ENCODE measurements around the gene AKIRIN1. TPM values are rescaled to one million over a fixed set of nuclear protein-coding genes. Genes with fewer than 3 reads are reported as not detected.
"Not testable (repeated sequence)": the region's sequence is repeated elsewhere in the genome, so short reads cannot be mapped to it uniquely, and the experiment has no call there.

Gene AKIRIN1, protein sequence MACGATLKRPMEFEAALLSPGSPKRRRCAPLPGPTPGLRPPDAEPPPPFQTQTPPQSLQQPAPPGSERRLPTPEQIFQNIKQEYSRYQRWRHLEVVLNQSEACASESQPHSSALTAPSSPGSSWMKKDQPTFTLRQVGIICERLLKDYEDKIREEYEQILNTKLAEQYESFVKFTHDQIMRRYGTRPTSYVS
- total RNA-seq, result 10 to 100 TPM; 47.0 to 59.1 TPM

DNA sequence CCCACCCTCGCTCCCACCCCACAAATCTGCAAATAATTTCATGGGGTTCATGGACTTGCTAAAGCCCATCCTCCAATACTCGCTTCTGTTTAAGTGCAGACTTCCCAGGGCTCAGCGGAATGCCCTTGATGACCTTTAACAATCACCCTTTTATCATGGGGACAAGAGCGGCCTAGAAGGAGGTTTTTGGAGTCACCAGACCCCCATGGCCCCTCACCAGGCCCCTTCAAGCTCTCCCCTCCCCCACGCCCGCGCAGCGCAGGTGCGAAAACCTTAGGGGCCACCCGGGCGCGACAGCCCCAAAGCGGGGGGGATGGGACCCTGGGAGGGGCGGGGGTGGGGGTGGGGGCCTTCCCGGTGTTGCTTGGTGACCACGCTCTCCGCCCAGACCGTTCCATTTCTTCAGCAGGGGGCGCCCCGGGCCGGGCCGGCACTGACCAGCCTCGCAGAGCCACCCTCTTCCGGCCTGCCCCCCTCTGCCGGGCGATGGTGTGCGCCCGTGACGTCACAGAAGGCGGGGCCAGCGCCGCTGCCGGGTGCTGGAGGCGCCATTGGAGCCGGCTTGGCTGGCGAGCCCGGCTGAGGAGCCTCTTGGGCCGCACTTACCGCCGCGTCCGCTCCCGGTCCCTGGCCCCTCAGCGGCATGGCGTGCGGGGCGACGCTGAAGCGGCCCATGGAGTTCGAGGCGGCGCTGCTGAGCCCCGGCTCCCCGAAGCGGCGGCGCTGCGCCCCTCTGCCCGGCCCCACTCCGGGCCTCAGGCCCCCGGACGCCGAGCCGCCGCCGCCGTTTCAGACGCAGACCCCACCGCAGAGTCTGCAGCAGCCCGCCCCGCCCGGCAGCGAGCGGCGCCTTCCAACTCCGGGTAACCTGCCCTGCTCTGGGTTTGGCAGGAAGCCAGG, at the start of gene AKIRIN1:
Gene AKIRIN1, plus strand, starts transcription at position 539 of the 900 bp plus-strand sequence. Its CDS starts 105 bp downstream, at position 644.
- ATAC-seq (peak; percentile 94), DNase-seq (peak; percentile 97)
- Mint-ChIP-seq H3K4me1 (peaks cover 41% of the 10 kb centered on the region), H3K36me3 (peaks cover 20% of the 10 kb centered on the region), H3K27ac (peak within 1 kb of the TSS; percentile 81), H3K4me3 (peak within 1 kb of the TSS; percentile 78), H3K27me3 (no peaks in the 10 kb centered on the region), H3K9me3 (ENCODE audit: low read depth) (no peaks in the 10 kb centered on the region)
- CTCF ChIA-PET, result interaction anchor here (1.0 to 1.3 kb wide), 2 partner anchors 13 to 36 kb away, joined by 4 to 5 read pairs; partner anchors contain the start of gene NDUFS5

DNA sequence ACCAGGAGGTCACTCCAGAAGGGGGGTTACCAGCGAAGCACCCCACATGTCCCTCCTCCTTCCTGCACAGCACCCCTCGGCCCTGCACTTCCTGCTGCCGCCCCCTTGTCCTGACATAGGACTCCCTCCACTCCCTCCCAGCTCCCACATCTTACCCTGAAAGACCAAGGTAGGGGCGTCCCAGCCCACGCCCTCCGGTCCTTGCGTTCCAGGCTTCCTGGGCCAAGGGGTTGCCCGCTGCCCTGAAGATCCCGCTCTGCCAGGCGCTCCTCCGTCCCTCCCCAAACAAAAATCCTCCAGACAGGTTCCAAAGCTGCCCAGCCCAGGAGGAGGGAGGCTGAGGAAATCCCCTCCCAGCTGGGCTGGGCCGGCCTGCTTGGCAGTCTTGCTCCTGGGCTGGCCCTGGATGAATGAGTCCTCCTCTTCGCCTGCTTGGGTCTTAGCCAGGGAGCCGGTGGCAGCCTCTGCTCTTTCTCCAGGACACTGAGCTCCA, 49.5 kb upstream of the AKIRIN1 start, which contains the start of gene RHBDL2:
Gene RHBDL2, minus strand, starts transcription at position 304 of the 493 bp plus-strand sequence. CDS start 22,618 bp downstream, outside the sequence.
- H3K4me3 Mint-ChIP-seq, result no peak within 1 kb of the TSS

DNA sequence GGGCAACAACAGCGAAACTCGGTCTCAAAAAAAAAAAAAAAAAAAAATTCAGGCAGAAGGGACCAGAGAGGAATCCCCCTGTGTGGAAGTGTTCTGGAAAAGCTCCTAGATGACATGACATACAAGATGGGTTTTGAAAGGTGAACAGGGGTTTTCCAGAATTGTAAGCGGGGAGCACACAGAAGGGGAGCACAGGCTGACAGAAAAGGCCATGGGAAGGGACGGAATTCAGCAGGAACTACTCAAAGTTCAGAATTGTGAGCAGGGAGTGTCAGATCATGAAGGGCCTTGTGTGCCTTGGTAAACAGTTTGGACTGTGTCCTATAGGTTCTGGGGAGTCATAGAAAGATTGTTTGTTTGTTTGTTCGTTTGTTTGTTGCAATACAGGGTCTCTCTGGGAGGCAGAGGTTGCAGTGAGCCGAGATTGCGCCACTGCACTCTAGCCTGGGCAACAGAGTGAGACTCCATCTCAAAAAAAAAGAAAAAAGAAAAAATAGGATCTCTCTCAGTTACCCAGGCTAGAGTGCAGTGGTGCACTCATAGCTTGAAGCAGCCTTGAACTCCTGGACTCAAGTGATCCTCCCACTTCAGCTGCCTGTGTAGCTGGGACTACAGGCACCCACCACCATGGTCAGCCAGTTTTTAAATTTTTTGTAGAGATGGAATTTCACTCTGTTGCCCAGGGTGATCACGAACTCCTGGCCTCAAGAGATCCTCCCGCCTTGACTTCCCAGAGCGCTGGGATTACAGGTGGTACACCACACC, 48.2 kb upstream of the AKIRIN1 start:
- Mint-ChIP-seq H3K9me3 (ENCODE audit: low read depth) (no peaks in the 10 kb centered on the region), H3K4me1 (no peaks in the 10 kb centered on the region), H3K27me3 (no peaks in the 10 kb centered on the region), H3K4me3 (no peak overlapping the region), H3K36me3 (no peaks in the 10 kb centered on the region), H3K27ac (no peak overlapping the region)
- CTCF ChIA-PET, result no interaction called here
- DNase-seq (no peak), ATAC-seq (no peak)

More for the DNA sequence above, 49.5 kb upstream of the AKIRIN1 start, which contains the start of gene RHBDL2:
- CTCF ChIA-PET, result no interaction called here
- Mint-ChIP-seq H3K27ac (no peak within 1 kb of the TSS), H3K9me3 (ENCODE audit: low read depth) (no peaks in the 10 kb centered on the region), H3K36me3 (no peaks in the 10 kb centered on the region), H3K27me3 (no peaks in the 10 kb centered on the region), H3K4me1 (no peaks in the 10 kb centered on the region)
- no peak for ATAC-seq
- no peak for DNase-seq

DNA sequence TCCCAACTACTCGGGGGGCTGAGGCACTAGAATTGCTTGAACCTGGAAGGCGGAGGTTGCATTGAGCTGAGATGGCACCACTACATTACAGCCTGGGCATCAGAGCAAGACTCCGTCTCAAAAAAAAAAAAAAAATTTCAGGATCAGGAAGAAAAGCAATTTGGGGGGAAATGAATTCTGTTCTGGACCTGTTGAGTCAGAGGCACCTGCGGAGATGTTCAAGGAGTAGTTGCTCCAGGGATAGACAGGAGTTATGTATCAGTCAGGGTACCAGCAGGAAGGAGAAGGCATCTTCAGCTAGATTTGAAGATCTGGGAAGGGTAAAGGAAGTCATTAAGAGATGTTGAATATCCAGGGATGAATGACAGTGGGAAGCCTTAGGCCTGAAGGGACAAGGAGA, 46.5 kb upstream of the AKIRIN1 start:
- DNase-seq (no peak), ATAC-seq (no peak)
- Mint-ChIP-seq H3K36me3 (no peaks in the 10 kb centered on the region), H3K9me3 (ENCODE audit: low read depth) (no peaks in the 10 kb centered on the region), H3K4me1 (no peaks in the 10 kb centered on the region), H3K27ac (no peak overlapping the region), H3K4me3 (no peak overlapping the region), H3K27me3 (no peaks in the 10 kb centered on the region)
- CTCF ChIA-PET, result no interaction called here

DNA sequence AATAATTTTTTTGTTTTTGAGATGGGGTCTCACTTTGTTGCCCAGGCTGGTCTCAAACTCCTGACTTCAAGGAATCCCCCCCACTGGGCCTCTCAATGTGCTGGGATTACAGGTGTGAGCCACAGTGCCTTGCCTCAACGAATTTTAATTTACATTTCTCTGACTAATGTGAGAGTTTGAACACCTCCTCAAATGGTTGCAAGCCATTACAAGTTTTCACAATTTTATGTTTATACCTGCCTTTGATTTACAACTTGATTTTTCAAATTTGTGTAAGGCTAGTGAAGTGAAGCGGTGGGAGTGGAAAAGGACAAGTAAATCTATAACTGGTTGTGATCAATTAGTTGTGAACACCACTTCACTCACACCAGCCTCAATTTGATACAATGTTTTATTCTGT, 40.5 kb upstream of the AKIRIN1 start:
- no peaks in the 10 kb centered on the region for H3K36me3 Mint-ChIP-seq
- ATAC-seq (no peak), DNase-seq (no peak)
- no peaks in the 10 kb centered on the region for H3K9me3 Mint-ChIP-seq (ENCODE audit: low read depth)
- no peak overlapping the region for H3K27ac Mint-ChIP-seq
- H3K27me3 Mint-ChIP-seq, result no peaks in the 10 kb centered on the region
- H3K4me1 Mint-ChIP-seq, result peaks cover 10% of the 10 kb centered on the region
- CTCF ChIA-PET, result no interaction called here
- no peak overlapping the region for H3K4me3 Mint-ChIP-seq

DNA sequence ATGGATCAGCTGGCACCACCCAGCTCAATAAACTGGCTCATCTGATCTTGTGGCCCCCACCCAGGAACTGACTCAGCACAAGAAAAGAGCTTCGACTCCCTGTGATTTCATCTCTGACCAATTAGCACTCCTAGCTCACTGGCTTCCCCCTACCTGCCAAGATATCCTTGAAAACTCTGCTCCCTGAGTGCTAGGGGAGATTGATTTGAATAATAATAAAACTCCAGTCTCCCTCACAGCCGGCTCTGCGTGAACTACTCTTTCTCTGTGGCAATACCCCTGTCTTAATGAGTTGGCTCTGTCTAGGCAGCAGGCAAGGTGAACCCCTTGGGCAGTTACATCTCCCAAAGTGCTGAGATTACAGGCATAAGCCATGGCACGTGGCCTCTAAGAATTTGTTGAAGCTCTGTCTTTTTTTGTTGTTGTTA, 37.6 kb upstream of the AKIRIN1 start:
- CTCF ChIA-PET, result no interaction called here
- H3K4me1 Mint-ChIP-seq, result peaks cover 10% of the 10 kb centered on the region
- H3K4me3 Mint-ChIP-seq, result no peak overlapping the region
- ATAC-seq (no peak), DNase-seq (no peak)
- no peaks in the 10 kb centered on the region for H3K36me3 Mint-ChIP-seq
- no peak overlapping the region for H3K27ac Mint-ChIP-seq
- H3K9me3 Mint-ChIP-seq (ENCODE audit: low read depth), result no peaks in the 10 kb centered on the region
- H3K27me3 Mint-ChIP-seq, result no peaks in the 10 kb centered on the region

DNA sequence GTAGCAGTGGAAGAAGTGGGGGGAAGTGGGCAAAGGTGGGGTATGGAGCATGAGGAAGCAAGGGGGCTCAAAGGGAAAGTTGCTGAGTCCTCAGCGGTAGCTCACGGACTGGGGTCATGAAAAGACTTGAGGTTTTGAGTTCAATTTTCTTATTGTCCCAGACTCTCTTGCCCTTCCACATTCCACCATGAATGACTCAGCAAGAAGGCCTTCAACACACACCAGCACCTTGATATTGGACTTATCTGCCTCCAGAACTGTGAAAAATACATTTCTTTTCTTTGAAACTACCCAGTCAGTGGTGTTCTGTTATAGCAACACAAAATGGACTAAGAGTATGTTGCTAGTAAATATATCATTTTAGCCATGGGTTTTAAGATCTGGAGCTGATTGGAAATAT, 32.1 kb upstream of the AKIRIN1 start:
- no peaks in the 10 kb centered on the region for H3K36me3 Mint-ChIP-seq
- ATAC-seq, result no peak
- CTCF ChIA-PET, result interaction anchor here (0.8 kb wide), 1 partner anchor 12 kb away, joined by 3 read pairs; no protein-coding TSS in a partner anchor
- peaks cover 8% of the 10 kb centered on the region for H3K4me1 Mint-ChIP-seq
- H3K4me3 Mint-ChIP-seq, result no peak overlapping the region
- DNase-seq, result no peak
- no peaks in the 10 kb centered on the region for H3K27me3 Mint-ChIP-seq
- no peaks in the 10 kb centered on the region for H3K9me3 Mint-ChIP-seq (ENCODE audit: low read depth)
- H3K27ac Mint-ChIP-seq, result no peak overlapping the region

DNA sequence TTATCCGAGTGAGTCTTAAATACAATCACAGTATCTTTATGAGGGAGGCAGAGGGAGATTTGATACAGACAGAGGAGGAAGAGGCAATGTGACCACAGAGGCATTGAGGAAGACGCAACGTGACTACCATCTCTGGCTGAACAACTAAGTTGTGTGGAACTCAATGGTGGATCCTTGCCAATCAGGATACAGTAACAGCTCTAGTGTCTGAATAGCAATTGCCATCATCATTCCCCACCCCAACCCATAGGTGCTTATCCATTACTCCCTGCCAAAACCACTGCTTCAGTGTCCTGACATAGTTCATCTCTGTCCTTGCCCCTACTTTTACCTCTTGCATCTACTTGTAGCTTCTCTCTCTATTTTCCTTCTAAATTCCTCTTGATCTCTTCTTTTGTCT, 29.0 kb upstream of the AKIRIN1 start:
- Mint-ChIP-seq H3K27me3 (no peaks in the 10 kb centered on the region), H3K27ac (no peak overlapping the region)
- CTCF ChIA-PET, result no interaction called here

DNA sequence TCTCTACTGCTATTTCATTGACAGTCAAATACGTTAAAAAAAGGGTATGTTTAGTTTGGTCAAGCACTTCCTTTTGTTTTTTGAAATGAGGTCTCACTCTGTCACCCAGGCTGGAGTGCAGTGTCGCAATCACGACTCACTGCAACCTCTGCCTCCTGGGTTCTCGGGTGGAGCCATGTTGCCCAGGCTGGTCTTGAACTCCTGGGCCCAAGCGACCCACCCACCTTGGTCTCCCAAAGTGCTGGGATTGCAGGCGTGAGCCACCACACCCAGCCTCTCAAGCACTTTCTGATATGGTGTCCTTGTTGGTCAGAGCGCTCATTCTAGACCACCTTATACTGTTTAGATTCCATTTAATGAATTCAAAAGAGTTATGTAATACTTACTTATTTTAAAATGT, 28.5 kb upstream of the AKIRIN1 start:
- CTCF ChIA-PET, result no interaction called here
- Mint-ChIP-seq H3K27me3 (no peaks in the 10 kb centered on the region), H3K4me3 (no peak overlapping the region), H3K27ac (no peak overlapping the region), H3K36me3 (no peaks in the 10 kb centered on the region), H3K4me1 (peaks cover 8% of the 10 kb centered on the region), H3K9me3 (ENCODE audit: low read depth) (no peaks in the 10 kb centered on the region)
- ATAC-seq, result no peak
- DNase-seq, result no peak

More for the DNA sequence above, 29.0 kb upstream of the AKIRIN1 start:
- Mint-ChIP-seq H3K4me1 (peaks cover 8% of the 10 kb centered on the region), H3K36me3 (no peaks in the 10 kb centered on the region), H3K4me3 (no peak overlapping the region), H3K9me3 (ENCODE audit: low read depth) (no peaks in the 10 kb centered on the region)
- ATAC-seq (no peak), DNase-seq (no peak)

DNA sequence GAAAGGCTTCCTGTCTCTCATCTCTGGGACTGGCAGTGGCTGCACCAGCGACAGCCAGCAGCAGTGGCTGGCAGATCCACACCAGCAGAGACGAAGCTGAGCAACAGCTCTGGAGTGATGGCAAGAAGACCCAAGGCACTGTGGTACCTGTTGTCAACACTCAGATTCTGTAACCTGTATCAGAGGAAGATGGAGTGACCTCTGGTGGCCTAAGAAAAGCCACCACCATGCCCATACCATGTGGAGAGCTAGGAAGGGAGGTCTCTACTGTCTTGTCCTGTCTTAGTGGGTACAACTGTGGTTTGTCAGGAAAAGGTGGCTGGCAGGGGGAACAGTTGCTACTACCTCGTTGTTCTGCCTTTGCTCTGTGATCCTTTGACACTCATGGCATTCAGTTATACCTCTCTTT, 26.9 kb upstream of the AKIRIN1 start:
- H3K36me3 Mint-ChIP-seq, result no peaks in the 10 kb centered on the region
- no peak overlapping the region for H3K4me3 Mint-ChIP-seq
- no peaks in the 10 kb centered on the region for H3K27me3 Mint-ChIP-seq
- CTCF ChIA-PET, result interaction anchor here (0.7 to 1.0 kb wide), 2 partner anchors 24 to 119 kb away, joined by 3 read pairs; no protein-coding TSS in a partner anchor
- DNase-seq, result peak; percentile 43
- H3K4me1 Mint-ChIP-seq, result peaks cover 8% of the 10 kb centered on the region
- H3K9me3 Mint-ChIP-seq (ENCODE audit: low read depth), result no peaks in the 10 kb centered on the region
- ATAC-seq, result peak; percentile 58
- no peak overlapping the region for H3K27ac Mint-ChIP-seq

DNA sequence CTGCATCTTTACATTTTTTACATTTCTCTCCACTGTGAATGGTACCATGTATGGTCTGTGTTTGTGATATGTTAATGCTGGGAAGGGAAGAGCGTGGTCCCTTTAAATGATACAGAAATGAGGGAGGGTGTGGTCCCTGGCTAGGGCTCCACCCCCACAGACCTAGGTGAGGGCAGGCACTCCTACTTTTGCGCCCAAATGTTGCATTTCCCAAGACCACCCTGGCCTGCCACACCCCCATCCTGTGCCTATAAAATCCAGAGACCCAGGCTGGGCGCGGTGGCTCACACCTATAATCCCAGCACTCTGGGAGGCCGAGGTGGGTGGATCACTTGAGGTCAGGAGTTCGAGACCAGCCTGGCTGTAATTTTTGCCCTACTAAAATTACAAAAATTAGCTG, 17.9 kb upstream of the AKIRIN1 start:
- H3K36me3 Mint-ChIP-seq; DNase-seq; H3K27ac Mint-ChIP-seq; H3K27me3 Mint-ChIP-seq; H3K9me3 Mint-ChIP-seq (ENCODE audit: low read depth); CTCF ChIA-PET; H3K4me1 Mint-ChIP-seq; H3K4me3 Mint-ChIP-seq; ATAC-seq: not testable (repeated sequence)

DNA sequence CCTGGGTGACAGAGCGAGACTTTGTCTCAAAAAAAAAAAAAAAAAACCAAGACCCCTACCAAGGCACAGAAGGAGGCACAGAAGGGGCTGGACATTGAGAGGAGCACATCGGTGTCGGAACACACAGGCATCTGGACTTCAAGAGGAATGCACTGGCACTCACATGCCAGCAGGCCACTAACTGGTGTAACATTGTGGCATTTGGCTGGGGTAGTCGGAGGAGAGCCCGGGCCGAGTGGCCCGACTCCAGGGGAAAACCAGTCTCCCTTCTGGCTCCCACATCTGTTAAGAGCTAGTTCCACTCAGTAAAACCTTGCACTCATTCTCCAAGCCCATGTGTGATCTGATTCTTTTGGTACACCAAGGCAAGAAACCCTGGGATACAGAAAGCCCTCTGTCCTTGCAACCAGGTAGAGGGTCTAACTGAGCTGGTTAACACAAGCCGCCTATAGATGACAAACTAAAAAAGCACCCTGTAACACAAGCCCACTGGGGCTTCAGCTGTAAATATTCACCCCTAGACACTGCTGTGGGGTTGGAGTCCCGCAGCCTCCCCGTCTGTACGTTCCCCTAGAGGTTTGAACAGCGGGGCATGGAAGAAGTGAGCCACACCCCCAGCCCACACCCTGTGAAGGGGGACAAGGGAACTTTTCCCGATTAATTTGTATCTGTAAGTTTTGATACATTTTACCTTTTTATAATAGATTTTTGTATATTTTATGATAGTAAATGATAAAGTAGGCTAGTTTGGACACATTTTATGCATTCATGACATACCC, 17.2 kb upstream of the AKIRIN1 start:
- Mint-ChIP-seq H3K27me3 (no peaks in the 10 kb centered on the region), H3K27ac (no peak overlapping the region), H3K36me3 (peaks cover 6% of the 10 kb centered on the region), H3K4me1 (peaks cover 9% of the 10 kb centered on the region), H3K9me3 (ENCODE audit: low read depth) (peaks cover 2% of the 10 kb centered on the region), H3K4me3 (no peak overlapping the region)
- DNase-seq (no peak), ATAC-seq (no peak)
- CTCF ChIA-PET, result no interaction called here

Data from activated CD8-positive, alpha-beta memory T cell treated with anti-CD3 and anti-CD28 coated beads, Interleukin-2, amount 10 ng/mL, durations not matched to agents 7 days and 5 days (primary cell).